ENCODE data around the gene WDR64.
"Not testable (repeated sequence)": the region's sequence is repeated elsewhere in the genome, so short reads cannot be mapped to it uniquely, and the experiment has no call there.

Gene WDR64

DNA sequence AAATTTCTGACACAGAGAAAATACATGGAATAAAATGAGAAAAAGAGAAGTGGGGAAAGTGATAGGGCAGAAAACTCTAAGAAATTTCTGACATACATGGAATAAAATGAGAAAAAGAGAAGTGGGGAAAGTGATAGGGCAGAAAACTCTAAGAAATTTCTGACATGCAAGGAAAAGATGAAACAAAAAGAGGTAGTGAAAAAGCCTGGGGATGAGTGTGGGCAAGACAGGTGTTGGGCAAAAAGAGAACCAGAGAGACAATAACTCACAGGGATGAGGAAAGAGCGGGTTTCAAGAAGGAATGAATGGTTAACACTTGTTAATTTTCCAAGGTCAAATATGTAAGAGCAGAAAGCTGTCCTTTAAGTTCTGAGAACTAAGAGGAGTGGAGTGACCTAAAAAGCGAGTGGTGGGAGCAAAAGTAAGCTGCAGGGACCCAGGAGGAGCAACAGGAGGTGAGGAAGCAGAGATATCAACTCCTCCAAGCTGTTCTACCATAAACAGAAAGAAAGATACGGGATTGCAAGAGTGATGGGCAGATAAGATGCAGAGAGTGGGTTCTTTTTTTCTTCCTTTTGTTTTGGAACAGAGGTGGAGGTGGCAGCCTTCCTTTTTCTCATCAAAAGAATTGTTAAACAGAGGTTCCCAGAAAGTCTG lies 166.0 kb downstream of the WDR64 start:
- POLR2A ChIA-PET: no interaction called here
- CTCF ChIA-PET: no interaction called here
- DNase-seq (ENCODE audit: extremely low spot score): no peak
- TF ChIP-seq, protein P1, sequence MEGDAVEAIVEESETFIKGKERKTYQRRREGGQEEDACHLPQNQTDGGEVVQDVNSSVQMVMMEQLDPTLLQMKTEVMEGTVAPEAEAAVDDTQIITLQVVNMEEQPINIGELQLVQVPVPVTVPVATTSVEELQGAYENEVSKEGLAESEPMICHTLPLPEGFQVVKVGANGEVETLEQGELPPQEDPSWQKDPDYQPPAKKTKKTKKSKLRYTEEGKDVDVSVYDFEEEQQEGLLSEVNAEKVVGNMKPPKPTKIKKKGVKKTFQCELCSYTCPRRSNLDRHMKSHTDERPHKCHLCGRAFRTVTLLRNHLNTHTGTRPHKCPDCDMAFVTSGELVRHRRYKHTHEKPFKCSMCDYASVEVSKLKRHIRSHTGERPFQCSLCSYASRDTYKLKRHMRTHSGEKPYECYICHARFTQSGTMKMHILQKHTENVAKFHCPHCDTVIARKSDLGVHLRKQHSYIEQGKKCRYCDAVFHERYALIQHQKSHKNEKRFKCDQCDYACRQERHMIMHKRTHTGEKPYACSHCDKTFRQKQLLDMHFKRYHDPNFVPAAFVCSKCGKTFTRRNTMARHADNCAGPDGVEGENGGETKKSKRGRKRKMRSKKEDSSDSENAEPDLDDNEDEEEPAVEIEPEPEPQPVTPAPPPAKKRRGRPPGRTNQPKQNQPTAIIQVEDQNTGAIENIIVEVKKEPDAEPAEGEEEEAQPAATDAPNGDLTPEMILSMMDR (IDR thresholded peaks at IDR 0.05; ENCODE audit: control extremely low read depth, extremely low read depth, low read depth, missing control alignments): no peak

DNA sequence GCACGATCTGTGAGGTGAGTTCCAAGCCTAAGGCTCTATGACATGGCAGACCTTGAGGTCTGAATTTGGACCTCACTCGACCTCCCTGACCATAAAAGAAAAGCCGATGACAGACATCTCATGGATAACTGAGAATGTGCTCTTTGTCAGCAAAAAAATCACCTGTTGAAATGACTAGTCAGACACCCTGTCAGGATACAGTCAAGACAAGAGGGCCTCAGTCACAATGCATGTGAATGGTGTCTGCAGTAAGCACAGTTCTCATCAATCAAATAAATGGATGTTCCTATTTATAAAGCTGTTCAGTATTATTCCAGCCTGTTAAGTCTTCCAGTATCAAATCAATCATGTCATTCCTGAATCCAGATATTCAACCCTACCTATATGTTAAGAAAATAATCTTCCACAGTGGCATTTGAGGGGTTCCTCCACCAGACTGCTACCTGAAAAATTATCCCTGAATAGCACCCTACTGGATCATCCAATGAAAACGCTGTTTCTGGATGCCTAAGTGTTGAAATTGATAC lies 167.3 kb downstream of the WDR64 start:
- ChIA-PET CTCF (interaction anchor here (1.0 kb wide), 1 partner anchor 37 kb away, joined by 3 read pairs; no protein-coding TSS in a partner anchor), POLR2A (no interaction called here)
- TF ChIP-seq, protein P1 (IDR thresholded peaks at IDR 0.05; ENCODE audit: control extremely low read depth, extremely low read depth, low read depth, missing control alignments): no peak
- no peak for DNase-seq (ENCODE audit: extremely low spot score)

DNA sequence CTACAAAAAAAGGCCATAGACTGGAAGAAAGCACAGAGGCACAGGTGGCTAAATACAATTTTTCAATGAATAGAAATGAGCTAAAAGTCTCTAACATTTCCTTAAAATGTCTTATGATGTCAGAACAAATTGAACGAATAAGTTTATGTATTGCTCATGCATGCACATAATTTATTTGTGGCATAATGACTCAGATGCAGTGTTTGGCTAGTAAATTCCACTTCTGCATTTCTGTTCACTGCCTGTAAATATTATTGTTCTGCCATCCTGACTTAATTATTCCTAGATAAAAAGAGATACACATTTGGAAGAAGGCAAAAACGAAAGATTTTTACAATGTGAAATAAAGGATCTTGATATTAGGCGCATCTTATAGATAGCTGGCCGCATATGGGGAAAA lies 169.3 kb downstream of the WDR64 start:
- CTCF ChIA-PET: interaction anchor here (0.6 to 1.0 kb wide), 2 partner anchors 10 to 716 kb away, joined by 3 read pairs; no protein-coding TSS in a partner anchor

DNA sequence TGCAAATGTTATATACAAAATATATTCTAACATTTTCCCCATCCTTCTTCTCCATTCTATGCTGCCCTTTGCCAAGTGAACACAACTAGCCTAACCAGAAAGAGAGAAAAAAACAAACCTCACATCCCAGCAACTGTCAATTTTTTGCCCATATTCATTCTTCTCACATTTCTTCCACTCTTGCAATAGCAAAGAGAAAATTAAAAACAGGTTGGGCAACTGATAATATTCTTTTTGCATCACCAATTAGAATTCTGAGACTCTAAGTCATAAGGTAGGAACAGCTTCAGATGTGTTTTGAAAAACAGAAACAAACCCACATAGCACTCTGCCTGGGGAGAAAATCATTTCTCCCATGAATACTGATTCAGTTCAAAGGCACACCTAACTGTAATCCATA lies 170.8 kb downstream of the WDR64 start:
- TF ChIP-seq, protein P1 (IDR thresholded peaks at IDR 0.05; ENCODE audit: control extremely low read depth, extremely low read depth, low read depth, missing control alignments): no peak
- CTCF ChIA-PET: no interaction called here

More for the DNA sequence above, 169.3 kb downstream of the WDR64 start:
- POLR2A ChIA-PET: no interaction called here
- TF ChIP-seq, protein P1 (IDR thresholded peaks at IDR 0.05; ENCODE audit: control extremely low read depth, extremely low read depth, low read depth, missing control alignments): no peak
- no peak for DNase-seq (ENCODE audit: extremely low spot score)

DNA sequence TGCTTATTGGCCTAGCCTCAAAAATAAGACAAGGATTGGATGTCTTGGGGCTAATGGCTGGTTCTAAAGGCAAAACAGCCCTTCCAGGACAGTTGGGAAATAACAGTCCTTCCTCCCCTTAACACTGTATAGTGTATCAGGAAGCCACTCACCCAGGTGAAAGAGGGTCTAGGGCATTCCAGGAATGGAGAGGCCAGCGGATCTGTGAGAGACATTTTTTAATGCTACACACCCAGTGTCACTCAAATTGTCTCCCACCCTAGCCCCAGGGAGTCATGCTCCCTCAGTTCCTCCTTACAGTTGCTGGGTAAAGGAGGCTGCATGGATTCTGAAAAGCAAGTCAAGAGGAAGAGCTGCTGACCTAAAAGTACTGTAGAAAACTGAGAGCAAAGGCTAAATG lies 171.8 kb downstream of the WDR64 start:
- DNase-seq (ENCODE audit: extremely low spot score): no peak
- POLR2A ChIA-PET: no interaction called here
- CTCF ChIA-PET: interaction anchor here (1.1 to 2.7 kb wide), 4 partner anchors 8 to 39 kb away, joined by 3 to 10 read pairs (median 5); no protein-coding TSS in a partner anchor
- TF ChIP-seq, protein P1 (IDR thresholded peaks at IDR 0.05; ENCODE audit: control extremely low read depth, extremely low read depth, low read depth, missing control alignments): no peak

More for the DNA sequence above, 170.8 kb downstream of the WDR64 start:
- POLR2A ChIA-PET: no interaction called here
- DNase-seq (ENCODE audit: extremely low spot score): no peak

DNA sequence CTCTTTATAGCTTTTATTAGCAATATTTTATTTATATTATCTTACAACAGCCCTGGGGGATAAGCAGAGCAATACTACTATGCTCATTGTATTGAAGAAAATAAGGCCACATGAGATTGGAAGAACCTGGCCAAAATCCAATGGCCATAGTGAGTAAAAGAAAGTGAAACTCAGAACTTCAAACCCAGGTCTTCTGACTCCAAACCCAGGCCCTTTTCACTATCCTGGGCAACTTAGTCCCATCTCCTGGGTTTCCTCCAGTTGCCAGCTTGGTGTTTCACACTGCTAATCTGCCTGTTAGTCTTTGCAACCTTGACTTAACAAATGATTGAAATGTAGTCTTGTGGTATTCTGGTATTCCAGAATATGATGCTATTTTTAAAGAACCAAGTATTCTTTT lies 173.5 kb downstream of the WDR64 start:
- ChIA-PET POLR2A (no interaction called here), CTCF (interaction anchor here (1.3 to 2.7 kb wide), 5 partner anchors 10 to 25 kb away, joined by 3 to 10 read pairs (median 5); no protein-coding TSS in a partner anchor)
- no peak for DNase-seq (ENCODE audit: extremely low spot score)
- TF ChIP-seq, protein P1 (IDR thresholded peaks at IDR 0.05; ENCODE audit: control extremely low read depth, extremely low read depth, low read depth, missing control alignments): no peak

DNA sequence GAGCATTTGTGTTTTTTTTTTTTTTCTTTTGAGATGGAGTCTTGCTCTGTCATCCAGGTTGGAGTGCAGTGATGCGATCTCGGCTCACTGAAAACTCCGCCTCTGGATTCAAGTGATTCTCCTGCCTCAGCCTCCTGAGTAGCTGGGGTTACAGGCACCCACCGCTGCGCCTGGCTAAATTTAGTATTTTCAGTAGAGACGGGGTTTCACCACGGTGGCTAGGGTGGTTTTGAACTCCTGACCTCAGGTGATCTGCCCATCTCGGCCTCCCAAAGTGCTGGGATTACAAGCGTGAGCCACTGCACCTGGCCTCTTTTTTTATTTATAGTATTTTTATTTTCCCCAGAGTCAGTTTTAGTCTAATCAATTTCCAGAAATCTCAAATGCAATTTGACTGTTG lies 174.5 kb downstream of the WDR64 start:
- CTCF ChIA-PET: interaction anchor here (2.7 kb wide), 1 partner anchor 15 kb away, joined by 10 read pairs; no protein-coding TSS in a partner anchor
- POLR2A ChIA-PET; DNase-seq (ENCODE audit: extremely low spot score): not testable (repeated sequence)
